GM19043 (cell line): ENCODE results near the gene TTC39B.

Experiments used
- ATAC-seq: cut with Tn5 transposase; IDR thresholded peaks from one replicate; pipeline ENCODE4 v1.9.1; 2021; ENCODE audit warnings: low read depth; ENCODE audit not compliant: unreplicated experiment

Gene TTC39B

GRCh38 chr9:15138357-15138686 is 168.7 kb downstream of the TTC39B start:
- ATAC-seq: no peak

GRCh38 chr9:15137658-15138356 is 169.2 kb downstream of the TTC39B start:
- ATAC-seq: no peak

- ATAC-seq: no peak
Observed at GRCh38 chr9:15137089-15137488, 169.9 kb downstream of the TTC39B start.

GRCh38 chr9:15136646-15137045 is 170.4 kb downstream of the TTC39B start:
- ATAC-seq: no peak

DNA sequence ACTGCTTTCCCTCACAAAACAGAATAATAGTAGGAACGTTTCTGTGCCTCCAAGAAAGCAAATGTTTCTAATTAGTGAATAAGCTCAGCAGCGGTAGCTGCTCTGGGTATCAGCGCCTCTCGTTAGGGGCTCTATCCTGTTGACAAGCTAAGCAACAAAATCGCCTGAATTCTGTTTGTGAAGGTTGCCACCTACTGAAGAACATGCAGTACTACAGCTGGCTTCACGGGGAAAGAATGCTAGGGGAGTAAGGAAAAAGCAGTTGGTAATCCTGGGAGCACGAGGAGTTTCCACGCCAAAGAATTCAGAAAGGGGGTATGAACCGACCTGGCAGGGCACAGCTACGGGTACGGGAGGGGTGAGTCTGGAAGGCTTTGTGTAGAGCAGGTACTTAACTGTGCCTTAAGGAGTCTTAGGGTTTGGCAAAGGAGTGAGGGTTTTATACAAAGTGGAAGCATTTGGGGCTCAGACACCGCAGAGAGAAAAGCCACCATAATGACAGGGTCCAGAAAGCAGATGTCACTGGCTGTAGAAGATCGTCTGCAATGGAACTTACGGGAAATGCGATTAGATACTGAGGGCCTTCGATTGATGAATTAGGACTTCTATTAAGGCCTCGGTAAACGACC is 171.7 kb downstream of the TTC39B start:
- peak; percentile 92 for ATAC-seq

- no peak for ATAC-seq
Observed at GRCh38 chr9:15133488-15133887, 173.5 kb downstream of the TTC39B start.

- ATAC-seq: no peak
Observed at GRCh38 chr9:15132091-15132490, 174.9 kb downstream of the TTC39B start.

DNA sequence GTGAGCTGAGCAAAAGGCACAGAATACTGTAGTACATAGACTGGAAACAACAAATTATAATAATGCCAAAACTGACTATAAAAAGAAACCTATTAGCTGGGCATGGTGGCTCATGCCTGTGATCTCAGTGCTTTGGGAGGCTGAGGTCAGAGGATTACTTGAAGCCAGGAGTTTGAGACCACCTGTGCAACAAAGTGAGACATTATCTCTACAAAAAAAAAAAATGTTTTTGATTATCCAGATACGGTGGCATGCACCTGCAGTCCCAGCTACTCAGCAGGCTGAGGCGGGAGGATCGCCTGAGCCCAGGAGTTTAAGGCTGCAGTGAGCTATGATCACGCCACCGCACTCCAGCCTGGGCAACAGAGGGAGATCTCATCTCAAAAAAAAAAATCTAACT is 175.9 kb downstream of the TTC39B start:
- no peak for ATAC-seq

GRCh38 chr9:15127831-15128230 is 179.2 kb downstream of the TTC39B start:
- no peak for ATAC-seq

- no peak for ATAC-seq
Observed at GRCh38 chr9:15121630-15122029, 185.4 kb downstream of the TTC39B start.

DNA sequence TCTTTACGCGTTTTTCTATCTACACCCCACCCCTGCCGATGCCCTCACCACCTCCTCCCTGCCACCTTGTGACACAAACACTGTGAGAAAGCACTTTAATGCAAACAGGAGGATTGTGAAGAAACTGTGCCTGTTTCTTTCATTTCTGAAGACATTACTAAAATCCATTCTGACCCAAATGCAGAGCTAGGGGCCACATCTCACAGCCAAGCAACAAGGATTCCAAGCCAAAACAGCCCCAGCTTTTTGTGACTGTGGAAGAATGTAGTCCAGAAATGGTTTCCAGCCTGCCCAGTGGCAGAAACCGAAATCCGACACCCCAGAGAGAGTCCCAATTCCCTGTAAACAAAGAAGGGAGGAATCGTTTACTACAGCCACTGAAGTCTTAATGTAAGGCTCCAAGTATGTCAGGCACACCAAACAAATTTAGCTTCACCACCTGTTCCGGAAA is 190.9 kb downstream of the TTC39B start:
- ATAC-seq: no peak

DNA sequence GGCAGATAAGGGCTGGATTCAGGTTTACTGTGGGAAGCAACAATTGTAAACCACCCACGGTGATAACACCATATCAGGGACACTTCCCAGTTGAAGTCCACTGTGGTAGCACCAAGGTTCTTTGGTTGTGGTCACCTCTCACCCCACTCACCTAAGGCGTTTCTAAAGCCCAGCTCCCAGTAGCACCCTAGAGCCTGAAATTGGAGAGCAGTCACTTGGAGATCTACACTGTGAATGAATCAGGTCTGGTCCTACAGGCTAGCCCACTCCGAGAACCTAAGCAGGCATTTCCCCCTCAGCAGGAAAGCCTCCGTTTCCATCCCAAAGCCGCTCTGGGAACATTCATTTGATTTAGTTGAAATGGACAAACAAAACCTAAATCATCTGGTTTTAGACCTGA is 191.3 kb downstream of the TTC39B start:
- ATAC-seq: no peak

DNA sequence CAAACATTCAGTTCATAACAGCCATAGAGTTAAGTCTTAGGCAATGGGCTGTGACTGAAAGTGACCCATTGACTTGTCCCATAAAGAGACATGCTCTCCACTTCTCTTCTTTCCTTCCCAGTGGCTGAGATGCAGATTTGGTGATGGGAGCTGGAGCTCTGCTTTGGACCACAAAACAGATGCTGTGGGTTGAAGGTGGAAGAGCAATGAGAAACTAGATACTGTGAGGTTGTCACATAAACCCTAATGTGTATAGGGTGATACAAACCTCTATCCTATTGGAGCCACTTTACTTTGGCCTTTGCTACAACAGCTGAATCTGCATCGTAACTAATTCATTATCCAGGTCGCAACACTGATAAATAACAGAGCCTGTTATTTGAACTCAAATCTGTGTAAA is 192.0 kb downstream of the TTC39B start:
- ATAC-seq: no peak
